PFSK-1 (cell line): ENCODE data around the gene B3GNT8.

Experiments
- FOXP2 ChIP-seq: optimal IDR thresholded peaks from 2 replicates; pipeline ENCODE3; 2011; ENCODE audit warnings: borderline replicate concordance, control low read depth, inconsistent platforms; ENCODE audit not compliant: insufficient read depth; ENCODE audit errors: extremely low read length, extremely low read depth
- POLR2AphosphoS5 ChIP-seq: IDR thresholded peaks from 2 replicates; pipeline ENCODE4 v1.6.1; 2012; ENCODE audit warnings: low read depth, mild to moderate bottlenecking, control low read depth, low read length, moderate library complexity
- REST ChIP-seq, 2 experiments: IDR thresholded peaks; 2 replicates each; pipeline versions ENCODE4 v1.6.1 to v1.8.0; 2011 to 2012; ENCODE audit warnings: low read depth in 2 of 2, low read length in 2 of 2, control low read depth in 1 of 2, inconsistent platforms in 1 of 2, mild to moderate bottlenecking in 1 of 2, moderate library complexity in 1 of 2; ENCODE audit not compliant: insufficient read depth in 1 of 2
- SIN3A ChIP-seq: IDR thresholded peaks from 2 replicates; pipeline ENCODE4 v1.6.1; 2012; ENCODE audit warnings: mild to moderate bottlenecking, low read length, moderate library complexity, borderline replicate concordance; ENCODE audit not compliant: insufficient read depth
- TAF1 ChIP-seq: IDR thresholded peaks from 2 replicates; pipeline ENCODE4 v1.6.1; 2012; ENCODE audit warnings: low read length, control low read depth, borderline replicate concordance; ENCODE audit not compliant: insufficient read depth

The B3GNT8 gene

DNA sequence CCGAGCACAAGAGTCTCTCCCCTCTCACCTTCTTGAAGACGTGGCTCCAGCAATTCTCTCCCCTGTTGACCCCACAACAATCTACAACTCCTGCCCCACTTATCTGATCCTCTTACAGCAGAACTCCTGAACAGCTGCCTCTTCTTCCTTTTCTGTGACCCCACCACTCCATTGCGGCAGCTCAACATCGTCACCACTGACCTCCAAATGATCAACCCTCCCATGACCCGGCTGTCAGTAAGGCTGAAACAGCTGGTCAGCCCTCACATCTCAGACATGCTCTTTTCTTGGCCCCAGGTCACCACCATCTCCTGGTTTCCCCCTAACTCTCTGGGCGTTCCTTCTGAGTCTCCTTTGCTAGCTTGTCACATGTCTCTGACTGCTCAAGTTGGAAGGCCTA, 31.8 kb downstream of the B3GNT8 start:
- no peak for TF ChIP-seq FOXP2
- no peak for TF ChIP-seq TAF1
- TF ChIP-seq SIN3A: no peak
- TF ChIP-seq POLR2AphosphoS5: no peak
- no peak for TF ChIP-seq REST (IDR thresholded peaks at IDR 0.05; ENCODE audit: insufficient read depth in 1 of 2, low read depth in 2 of 2, low read length in 2 of 2)

- TF ChIP-seq REST (IDR thresholded peaks at IDR 0.05; ENCODE audit: insufficient read depth in 1 of 2, low read depth in 2 of 2, low read length in 2 of 2) (no peak), POLR2AphosphoS5 (no peak), SIN3A (no peak), TAF1 (no peak), FOXP2 (no peak)
Measured at GRCh38 chr19:41392775-41393174, 34.4 kb downstream of the B3GNT8 start.

DNA sequence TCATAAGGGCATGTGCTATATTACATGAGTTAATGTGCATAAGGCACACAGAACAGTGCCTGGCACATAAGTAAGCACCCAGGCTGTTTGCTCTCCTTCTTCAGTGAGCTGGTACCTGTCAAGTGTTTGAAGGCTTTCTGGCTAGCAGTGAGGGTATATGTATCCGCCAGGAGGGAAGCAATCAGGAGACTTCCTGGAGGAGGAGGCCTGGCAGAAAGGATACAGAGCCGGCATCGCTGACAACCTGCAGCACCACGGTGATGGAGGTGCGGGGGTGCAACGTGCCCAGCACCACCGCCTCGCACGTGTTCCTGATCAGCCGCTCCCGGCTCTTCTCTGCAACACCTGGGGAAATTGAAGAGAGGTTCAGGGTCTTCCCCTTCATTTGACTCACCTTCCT, 35.6 kb downstream of the B3GNT8 start:
- no peak for TF ChIP-seq TAF1
- no peak for TF ChIP-seq POLR2AphosphoS5
- TF ChIP-seq REST (IDR thresholded peaks at IDR 0.05; ENCODE audit: insufficient read depth in 1 of 2, low read depth in 2 of 2, low read length in 2 of 2): no peak
- no peak for TF ChIP-seq FOXP2
- TF ChIP-seq SIN3A: no peak

DNA sequence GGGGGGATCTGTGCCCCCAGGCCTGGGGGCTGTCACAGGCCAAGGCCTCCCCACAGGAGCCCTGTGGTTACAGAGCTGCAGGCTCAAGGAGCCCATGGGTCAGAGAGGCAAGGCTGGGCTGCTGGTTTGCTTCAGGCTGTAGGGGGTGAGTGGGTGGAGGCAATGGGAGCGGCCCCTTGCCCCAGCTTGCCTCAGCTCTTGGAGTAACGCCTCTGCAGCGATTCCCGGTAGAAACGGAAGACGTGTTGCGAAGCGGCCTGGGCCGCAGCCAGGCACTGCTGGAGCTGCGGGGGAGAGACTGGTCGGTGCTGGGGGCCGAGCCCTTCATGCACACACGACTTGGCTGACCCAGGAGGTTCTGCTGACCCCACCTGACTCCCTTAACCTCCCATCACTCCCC, 40.7 kb downstream of the B3GNT8 start:
- TF ChIP-seq POLR2AphosphoS5: no peak
- peak; percentile 92 for TF ChIP-seq FOXP2

- TF ChIP-seq REST (IDR thresholded peaks at IDR 0.05; ENCODE audit: insufficient read depth in 1 of 2, low read depth in 2 of 2, low read length in 2 of 2): no peak
- TF ChIP-seq POLR2AphosphoS5: no peak
- no peak for TF ChIP-seq FOXP2
- TF ChIP-seq TAF1: no peak
- TF ChIP-seq SIN3A: no peak
Measured at GRCh38 chr19:41384351-41384750, 42.8 kb downstream of the B3GNT8 start.
